DND-41 (cell line): ENCODE results near the gene NEB.

Source experiments
- ATAC-seq: fragments of 200-7000 bp; cut with Tn5 transposase; 3 replicates; pipeline ENCODE4 v1.9.1; 2021; ENCODE audit warnings: low read depth; ENCODE audit not compliant: insufficient read depth
- DNase-seq: peaks from one replicate; pipeline ENCODE4 v3.0.0-alpha.2; 2020
- H2AFZ ChIP-seq: 2 replicates; pipeline ENCODE4 v1.6.0; 2012; ENCODE audit warnings: low read depth, low read length
- H3K27ac ChIP-seq: 2 replicates; pipeline ENCODE4 v1.5.1; 2012; ENCODE audit warnings: low read length, inconsistent platforms
- H3K27me3 ChIP-seq: fragments of 200-600 bp; sonication (generic); 2 replicates; pipeline ENCODE4 v1.6.0; 2012; ENCODE audit warnings: low read length, mild to moderate bottlenecking, inconsistent platforms; ENCODE audit not compliant: insufficient read depth, poor library complexity
- H3K36me3 ChIP-seq: 2 replicates; pipeline ENCODE4 v1.5.1; 2012; ENCODE audit warnings: low read length, inconsistent platforms; ENCODE audit not compliant: insufficient read depth
- H3K4me1 ChIP-seq: 2 replicates; pipeline ENCODE4 v1.5.1; 2012; ENCODE audit warnings: mild to moderate bottlenecking, low read length; ENCODE audit not compliant: insufficient read depth
- H3K4me2 ChIP-seq: 2 replicates; pipeline ENCODE4 v1.6.0; 2012; ENCODE audit warnings: mild to moderate bottlenecking, moderate library complexity, low read length, inconsistent platforms; ENCODE audit not compliant: insufficient read depth
- H3K4me3 ChIP-seq, 2 experiments: fragments of 200-600 bp in 1 of 2; shearing (Covaris generic) in 1 of 2; 2 replicates each; pipeline ENCODE4 v1.5.1; 2012 to 2016; ENCODE audit warnings: inconsistent platforms in 2 of 2, low read length in 2 of 2, mild to moderate bottlenecking in 2 of 2, low read depth in 1 of 2, moderate library complexity in 1 of 2
- H3K79me2 ChIP-seq: 2 replicates; pipeline ENCODE4 v1.6.0; 2012; ENCODE audit warnings: low read length, inconsistent platforms; ENCODE audit not compliant: insufficient read depth
- H3K9ac ChIP-seq: 2 replicates; pipeline ENCODE4 v1.6.0; 2012; ENCODE audit warnings: low read depth, mild to moderate bottlenecking, inconsistent platforms, low read length, moderate library complexity
- H3K9me3 ChIP-seq: 2 replicates; pipeline ENCODE4 v1.5.1; 2012; ENCODE audit warnings: low read length, moderate library complexity, mild to moderate bottlenecking, inconsistent platforms; ENCODE audit not compliant: insufficient read depth, severe bottlenecking
- H4K20me1 ChIP-seq: 2 replicates; pipeline ENCODE4 v1.6.0; 2012; ENCODE audit warnings: low read length; ENCODE audit not compliant: insufficient read depth
- EZH2 ChIP-seq: IDR thresholded peaks from 3 replicates; pipeline ENCODE4 v1.6.1; 2012; ENCODE audit warnings: borderline replicate concordance, low read depth, mild to moderate bottlenecking, moderate library complexity, low read length, inconsistent platforms; ENCODE audit not compliant: severe bottlenecking
- TF ChIP-seq, protein P1 (sequence below): IDR thresholded peaks from 2 replicates; pipeline ENCODE4 v1.5.1; 2012; ENCODE audit warnings: borderline replicate concordance, low read length, moderate library complexity, mild to moderate bottlenecking; ENCODE audit not compliant: poor library complexity, severe bottlenecking; ENCODE audit errors: extremely low read depth

Gene NEB

DNA sequence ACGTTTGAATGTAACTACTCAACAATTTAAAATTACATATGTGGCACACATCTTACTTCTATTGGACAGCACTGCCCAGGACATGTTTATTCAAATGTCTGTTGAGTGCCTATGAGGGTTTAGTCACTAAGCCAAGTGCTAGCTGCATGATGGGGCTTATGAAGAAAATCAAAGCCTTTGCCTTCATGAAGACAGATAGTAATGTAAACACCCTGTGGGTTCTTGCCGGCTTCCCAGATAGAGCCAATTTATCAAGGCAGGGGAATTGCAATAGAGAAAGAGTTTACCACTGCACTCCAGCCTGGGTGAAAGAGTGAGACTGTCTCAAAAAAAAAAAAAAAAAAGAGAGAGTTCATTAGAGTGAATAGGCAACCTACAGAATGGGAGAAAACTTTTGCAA lies 43.7 kb upstream of the NEB start:
- Histone ChIP-seq H4K20me1 (no peaks in the 10 kb centered on the region), H3K36me3 (0 out of 2 replicates have a peak, but pooled peaks cover 4% of the 10 kb centered on the region), H3K9me3 (no peaks in the 10 kb centered on the region), H3K27me3 (no peaks in the 10 kb centered on the region), H3K27ac (no peak overlapping the region), H3K79me2 (no peaks in the 10 kb centered on the region), H3K4me3 (no peak overlapping the region), H3K4me2 (no peak overlapping the region), H3K9ac (no peak overlapping the region), H3K4me1 (no peaks in the 10 kb centered on the region), H2AFZ (no peak overlapping the region)
- TF ChIP-seq EZH2: no peak
- TF ChIP-seq, protein P1, sequence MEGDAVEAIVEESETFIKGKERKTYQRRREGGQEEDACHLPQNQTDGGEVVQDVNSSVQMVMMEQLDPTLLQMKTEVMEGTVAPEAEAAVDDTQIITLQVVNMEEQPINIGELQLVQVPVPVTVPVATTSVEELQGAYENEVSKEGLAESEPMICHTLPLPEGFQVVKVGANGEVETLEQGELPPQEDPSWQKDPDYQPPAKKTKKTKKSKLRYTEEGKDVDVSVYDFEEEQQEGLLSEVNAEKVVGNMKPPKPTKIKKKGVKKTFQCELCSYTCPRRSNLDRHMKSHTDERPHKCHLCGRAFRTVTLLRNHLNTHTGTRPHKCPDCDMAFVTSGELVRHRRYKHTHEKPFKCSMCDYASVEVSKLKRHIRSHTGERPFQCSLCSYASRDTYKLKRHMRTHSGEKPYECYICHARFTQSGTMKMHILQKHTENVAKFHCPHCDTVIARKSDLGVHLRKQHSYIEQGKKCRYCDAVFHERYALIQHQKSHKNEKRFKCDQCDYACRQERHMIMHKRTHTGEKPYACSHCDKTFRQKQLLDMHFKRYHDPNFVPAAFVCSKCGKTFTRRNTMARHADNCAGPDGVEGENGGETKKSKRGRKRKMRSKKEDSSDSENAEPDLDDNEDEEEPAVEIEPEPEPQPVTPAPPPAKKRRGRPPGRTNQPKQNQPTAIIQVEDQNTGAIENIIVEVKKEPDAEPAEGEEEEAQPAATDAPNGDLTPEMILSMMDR: no peak
- DNase-seq (no peak), ATAC-seq (no peak)

GRCh38 chr2:151777487-151777886 lies 43.2 kb upstream of the NEB start:
- no peak overlapping the region for H3K9ac ChIP-seq
- H3K4me2 ChIP-seq: no peak overlapping the region
- TF ChIP-seq EZH2: no peak
- TF ChIP-seq, protein P1: no peak
- H3K27me3 ChIP-seq: no peaks in the 10 kb centered on the region
- no peaks in the 10 kb centered on the region for H3K4me1 ChIP-seq
- DNase-seq: no peak
- 0 out of 2 replicates have a peak, but pooled peaks cover 4% of the 10 kb centered on the region for H3K36me3 ChIP-seq
- no peak overlapping the region for H3K27ac ChIP-seq
- H3K79me2 ChIP-seq: no peaks in the 10 kb centered on the region
- H2AFZ ChIP-seq: no peak overlapping the region
- no peak overlapping the region for H3K4me3 ChIP-seq
- ATAC-seq: no peak; the same call in 2 of the 3 replicates
- no peaks in the 10 kb centered on the region for H3K9me3 ChIP-seq
- no peaks in the 10 kb centered on the region for H4K20me1 ChIP-seq

- no peak for TF ChIP-seq EZH2
- TF ChIP-seq, protein P1: no peak
- DNase-seq: no peak
- H4K20me1 ChIP-seq: no peaks in the 10 kb centered on the region
- no peak overlapping the region for H3K27ac ChIP-seq
- H3K4me2 ChIP-seq: no peak overlapping the region
- no peak for ATAC-seq
- no peaks in the 10 kb centered on the region for H3K36me3 ChIP-seq
- no peaks in the 10 kb centered on the region for H3K9me3 ChIP-seq
- no peaks in the 10 kb centered on the region for H3K79me2 ChIP-seq
- no peak overlapping the region for H3K9ac ChIP-seq
- H2AFZ ChIP-seq: no peak overlapping the region
- no peak overlapping the region for H3K4me3 ChIP-seq
- H3K4me1 ChIP-seq: no peaks in the 10 kb centered on the region
- H3K27me3 ChIP-seq: no peaks in the 10 kb centered on the region
Measured at GRCh38 chr2:151776367-151776766, 42.1 kb upstream of the NEB start.
